Measurements from ENCODE around the gene TSPAN18.

The TSPAN18 gene

DNA sequence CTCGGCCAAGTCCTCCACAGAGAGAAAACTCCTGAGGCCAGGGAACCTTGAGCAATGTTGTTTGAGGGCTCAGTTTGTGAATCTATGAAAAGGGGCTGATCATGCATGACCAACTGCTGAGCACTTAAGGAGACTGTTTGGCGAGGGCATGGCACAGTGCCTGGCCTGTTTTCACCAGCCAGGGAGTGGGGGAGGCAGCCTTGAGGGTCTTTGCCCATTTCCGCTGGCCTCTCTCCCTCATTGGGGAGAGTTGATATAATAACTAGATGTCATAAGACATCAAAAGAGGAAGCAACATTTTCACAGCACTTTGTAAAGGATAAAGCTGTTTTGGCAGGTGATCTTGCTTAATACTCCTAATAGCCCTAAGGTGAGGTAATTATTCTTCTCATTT lies 113.3 kb downstream of the TSPAN18 start:
- DNase-seq, result no peak
- H3K36me3 ChIP-seq (ENCODE audit: control insufficient read depth, insufficient read depth, low read length), result no peaks in the 10 kb centered on the region
- no peaks in the 10 kb centered on the region for H3K4me1 ChIP-seq (ENCODE audit: control insufficient read depth, insufficient read depth, low read length, poor library complexity, severe bottlenecking)
- no peak overlapping the region for H3K4me3 ChIP-seq (ENCODE audit: insufficient read depth, low read depth, low read length, poor library complexity, severe bottlenecking)
- no peaks in the 10 kb centered on the region for H3K27me3 ChIP-seq (replicated peaks; ENCODE audit: control insufficient read depth, insufficient read depth, low read length, poor library complexity, severe bottlenecking)
- no peak overlapping the region for H3K27ac ChIP-seq (ENCODE audit: insufficient read depth, low read length, poor library complexity, severe bottlenecking)
- H3K9me3 ChIP-seq (ENCODE audit: control insufficient read depth, low read length), result no peaks in the 10 kb centered on the region

DNA sequence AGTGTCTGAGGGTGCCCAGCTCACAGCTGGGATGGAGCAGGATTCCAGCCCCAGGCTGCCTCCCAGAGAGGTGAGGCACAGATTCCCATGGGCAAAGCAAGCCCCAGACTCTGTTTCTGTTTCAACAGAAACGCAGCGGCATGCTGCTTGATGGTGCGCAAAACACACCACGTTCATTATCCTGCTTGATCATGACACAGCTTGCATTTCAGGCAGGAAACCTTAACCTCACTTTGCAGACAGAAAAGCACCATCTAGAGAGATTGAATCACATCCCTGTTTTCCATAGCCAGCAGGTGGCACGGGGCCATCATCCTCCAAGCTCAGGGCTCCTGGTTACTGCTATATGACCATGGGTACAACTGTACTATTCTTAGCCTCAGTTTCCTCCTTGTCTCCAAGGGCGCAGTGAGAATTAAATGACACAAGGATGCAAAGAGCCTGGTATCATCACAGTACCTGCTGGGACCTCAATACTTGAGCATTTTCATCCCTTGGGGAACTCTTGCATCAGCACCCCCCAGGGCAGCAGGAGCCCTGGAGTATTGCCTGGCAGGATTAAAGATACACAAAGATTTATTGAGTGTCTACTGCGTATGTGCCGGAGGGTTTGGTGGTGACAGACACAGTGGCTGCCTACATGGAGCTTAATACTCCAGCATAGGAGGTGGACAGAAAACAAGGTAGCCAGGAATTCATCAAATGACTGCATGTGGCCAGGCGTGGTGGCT lies 113.9 kb downstream of the TSPAN18 start:
- Histone ChIP-seq H3K27me3 (replicated peaks; ENCODE audit: control insufficient read depth, insufficient read depth, low read length, poor library complexity, severe bottlenecking) (no peaks in the 10 kb centered on the region), H3K36me3 (ENCODE audit: control insufficient read depth, insufficient read depth, low read length) (peaks cover 6% of the 10 kb centered on the region), H3K9me3 (ENCODE audit: control insufficient read depth, low read length) (no peaks in the 10 kb centered on the region), H3K27ac (ENCODE audit: insufficient read depth, low read length, poor library complexity, severe bottlenecking) (no peak overlapping the region), H3K4me3 (ENCODE audit: insufficient read depth, low read depth, low read length, poor library complexity, severe bottlenecking) (no peak overlapping the region), H3K4me1 (ENCODE audit: control insufficient read depth, insufficient read depth, low read length, poor library complexity, severe bottlenecking) (no peaks in the 10 kb centered on the region)
- DNase-seq, result no peak

DNA sequence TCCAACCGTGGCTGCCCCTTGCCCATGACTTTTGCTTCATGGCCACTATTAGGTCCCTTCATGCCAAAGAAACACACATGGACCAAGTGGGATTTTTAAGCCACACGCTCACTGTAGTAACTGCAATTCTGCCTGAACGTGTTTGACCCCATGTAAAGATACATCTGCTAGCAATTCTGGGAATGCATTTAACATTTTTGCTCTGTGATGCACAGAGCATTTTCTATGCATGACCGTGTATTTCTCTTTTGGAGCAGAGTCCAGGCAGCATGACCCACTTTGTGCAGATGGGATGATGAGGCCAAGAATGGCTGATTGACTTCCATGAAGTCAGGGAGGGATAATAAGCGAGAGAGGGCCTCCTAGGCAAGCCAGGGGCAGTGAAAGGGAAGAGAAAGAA lies 115.5 kb downstream of the TSPAN18 start:
- DNase-seq, result no peak
- H3K4me1 ChIP-seq (ENCODE audit: control insufficient read depth, insufficient read depth, low read length, poor library complexity, severe bottlenecking), result no peaks in the 10 kb centered on the region
- H3K27me3 ChIP-seq (replicated peaks; ENCODE audit: control insufficient read depth, insufficient read depth, low read length, poor library complexity, severe bottlenecking), result no peaks in the 10 kb centered on the region
- H3K9me3 ChIP-seq (ENCODE audit: control insufficient read depth, low read length), result peaks cover 7% of the 10 kb centered on the region
- H3K36me3 ChIP-seq (ENCODE audit: control insufficient read depth, insufficient read depth, low read length), result peaks cover 19% of the 10 kb centered on the region
- H3K4me3 ChIP-seq (ENCODE audit: insufficient read depth, low read depth, low read length, poor library complexity, severe bottlenecking), result no peak overlapping the region
- no peak overlapping the region for H3K27ac ChIP-seq (ENCODE audit: insufficient read depth, low read length, poor library complexity, severe bottlenecking)

DNA sequence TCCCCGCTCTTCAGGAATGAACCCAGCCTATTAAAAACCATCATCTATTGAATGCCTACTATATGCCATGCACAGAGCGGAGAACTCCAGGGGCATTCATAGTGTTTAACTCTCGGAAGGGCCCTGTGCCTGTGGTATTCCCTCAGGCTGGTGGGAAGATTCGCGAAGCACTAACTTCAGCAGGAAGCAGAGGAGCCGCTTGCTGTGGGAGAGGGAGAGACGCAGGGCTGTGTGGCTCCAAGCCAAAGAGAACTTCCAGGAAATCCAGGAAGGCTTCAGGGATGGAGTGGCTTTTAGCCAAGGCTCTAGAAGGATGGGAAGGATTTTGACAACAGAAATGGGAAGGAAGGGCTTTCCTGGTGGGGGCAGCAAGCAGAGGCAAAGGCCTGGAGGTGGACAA lies 120.1 kb downstream of the TSPAN18 start:
- DNase-seq, result no peak
- H3K9me3 ChIP-seq (ENCODE audit: control insufficient read depth, low read length), result peaks cover 8% of the 10 kb centered on the region
- H3K27me3 ChIP-seq (replicated peaks; ENCODE audit: control insufficient read depth, insufficient read depth, low read length, poor library complexity, severe bottlenecking), result no peaks in the 10 kb centered on the region
- no peak overlapping the region for H3K4me3 ChIP-seq (ENCODE audit: insufficient read depth, low read depth, low read length, poor library complexity, severe bottlenecking)
- H3K4me1 ChIP-seq (ENCODE audit: control insufficient read depth, insufficient read depth, low read length, poor library complexity, severe bottlenecking), result no peaks in the 10 kb centered on the region
- no peak overlapping the region for H3K27ac ChIP-seq (ENCODE audit: insufficient read depth, low read length, poor library complexity, severe bottlenecking)
- H3K36me3 ChIP-seq (ENCODE audit: control insufficient read depth, insufficient read depth, low read length), result peaks cover 26% of the 10 kb centered on the region

DNA sequence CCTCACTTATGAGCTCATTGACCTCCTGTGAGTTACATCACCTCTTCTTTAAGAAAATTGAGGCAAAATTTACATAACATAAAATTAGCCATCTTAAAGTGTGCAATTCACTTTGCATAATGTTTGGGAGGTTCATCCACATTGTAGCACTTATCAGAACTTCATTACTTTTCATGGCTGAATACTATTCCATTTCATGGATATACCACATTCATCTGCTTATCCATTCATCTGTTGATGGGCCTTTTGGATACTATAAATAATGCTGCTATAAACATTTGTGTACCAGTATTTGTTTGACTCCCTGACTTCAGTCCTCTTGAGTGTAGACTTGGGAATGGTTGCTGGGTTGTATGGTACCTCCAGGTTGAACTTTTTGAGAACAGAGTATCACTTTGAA lies 120.6 kb downstream of the TSPAN18 start:
- H3K4me1 ChIP-seq (ENCODE audit: control insufficient read depth, insufficient read depth, low read length, poor library complexity, severe bottlenecking), result no peaks in the 10 kb centered on the region
- DNase-seq, result no peak
- peaks cover 26% of the 10 kb centered on the region for H3K36me3 ChIP-seq (ENCODE audit: control insufficient read depth, insufficient read depth, low read length)
- peaks cover 8% of the 10 kb centered on the region for H3K9me3 ChIP-seq (ENCODE audit: control insufficient read depth, low read length)
- H3K27ac ChIP-seq (ENCODE audit: insufficient read depth, low read length, poor library complexity, severe bottlenecking), result no peak overlapping the region
- no peaks in the 10 kb centered on the region for H3K27me3 ChIP-seq (replicated peaks; ENCODE audit: control insufficient read depth, insufficient read depth, low read length, poor library complexity, severe bottlenecking)
- no peak overlapping the region for H3K4me3 ChIP-seq (ENCODE audit: insufficient read depth, low read depth, low read length, poor library complexity, severe bottlenecking)

DNA sequence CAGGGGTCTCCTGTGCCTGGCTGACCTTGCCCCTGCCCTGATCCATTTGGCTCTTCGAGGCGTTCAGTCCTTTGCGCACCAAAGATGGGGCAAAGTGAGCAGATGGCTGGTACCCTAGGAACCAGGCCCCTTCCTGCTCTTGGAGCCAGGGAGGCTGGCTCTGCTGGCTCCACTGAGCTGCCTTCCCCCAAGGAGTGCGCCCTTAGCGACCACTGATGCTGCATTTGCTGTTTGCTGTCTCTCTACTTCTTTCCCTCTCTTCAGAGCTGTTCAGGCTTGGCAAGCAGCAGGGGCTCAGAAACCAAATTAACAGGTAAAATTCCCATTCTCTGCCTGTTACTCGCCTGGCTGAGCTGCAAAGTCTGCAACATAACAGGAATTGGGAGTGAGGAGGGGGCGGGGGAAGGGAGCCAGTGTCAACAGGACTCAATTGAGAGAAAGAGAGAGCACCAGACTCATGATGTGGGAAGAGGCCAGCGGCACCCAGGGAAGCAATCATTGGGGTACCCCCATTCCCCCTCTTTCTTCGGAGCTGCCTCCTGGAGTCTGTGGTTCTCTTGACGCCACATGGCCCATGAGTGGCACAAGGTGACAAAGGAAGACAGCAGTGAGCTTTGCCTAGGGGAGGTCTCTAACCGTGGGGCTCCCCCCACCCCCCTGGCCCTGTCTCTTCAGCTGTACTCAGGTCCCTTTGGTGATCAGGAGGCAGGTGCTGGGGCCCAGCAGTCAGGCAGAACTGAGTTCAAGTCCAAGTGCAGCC lies 121.6 kb downstream of the TSPAN18 start:
- no peak overlapping the region for H3K27ac ChIP-seq (ENCODE audit: insufficient read depth, low read length, poor library complexity, severe bottlenecking)
- H3K9me3 ChIP-seq (ENCODE audit: control insufficient read depth, low read length), result peaks cover 8% of the 10 kb centered on the region
- H3K36me3 ChIP-seq (ENCODE audit: control insufficient read depth, insufficient read depth, low read length), result peaks cover 26% of the 10 kb centered on the region
- H3K4me1 ChIP-seq (ENCODE audit: control insufficient read depth, insufficient read depth, low read length, poor library complexity, severe bottlenecking), result peaks cover under 1% of the 10 kb centered on the region
- no peak for DNase-seq
- H3K4me3 ChIP-seq (ENCODE audit: insufficient read depth, low read depth, low read length, poor library complexity, severe bottlenecking), result no peak overlapping the region
- H3K27me3 ChIP-seq (replicated peaks; ENCODE audit: control insufficient read depth, insufficient read depth, low read length, poor library complexity, severe bottlenecking), result no peaks in the 10 kb centered on the region

DNA sequence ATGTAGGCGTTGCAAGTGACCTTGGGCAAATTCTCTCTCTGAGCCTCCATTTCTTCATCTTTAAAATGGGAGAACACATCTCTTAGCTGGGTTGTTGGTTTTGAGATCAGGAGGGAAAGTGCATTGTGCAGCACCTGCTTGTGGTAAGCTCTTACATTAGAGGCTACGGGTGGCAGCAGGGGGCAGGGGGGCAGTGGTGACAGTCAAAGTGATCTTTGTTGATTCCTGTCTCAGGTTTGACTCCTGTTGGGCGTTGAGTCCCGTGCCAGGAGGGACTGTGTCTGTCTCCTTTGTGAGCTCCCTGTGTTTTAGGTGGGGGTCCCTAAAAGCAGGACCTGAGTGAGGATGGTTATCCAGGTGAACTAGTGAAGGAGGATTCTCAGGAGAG lies 122.2 kb downstream of the TSPAN18 start:
- peaks cover 3% of the 10 kb centered on the region for H3K4me1 ChIP-seq (ENCODE audit: control insufficient read depth, insufficient read depth, low read length, poor library complexity, severe bottlenecking)
- H3K27me3 ChIP-seq (replicated peaks; ENCODE audit: control insufficient read depth, insufficient read depth, low read length, poor library complexity, severe bottlenecking), result no peaks in the 10 kb centered on the region
- no peak overlapping the region for H3K27ac ChIP-seq (ENCODE audit: insufficient read depth, low read length, poor library complexity, severe bottlenecking)
- no peak for DNase-seq
- H3K36me3 ChIP-seq (ENCODE audit: control insufficient read depth, insufficient read depth, low read length), result peaks cover 26% of the 10 kb centered on the region
- H3K4me3 ChIP-seq (ENCODE audit: insufficient read depth, low read depth, low read length, poor library complexity, severe bottlenecking), result no peak overlapping the region
- peaks cover 8% of the 10 kb centered on the region for H3K9me3 ChIP-seq (ENCODE audit: control insufficient read depth, low read length)

DNA sequence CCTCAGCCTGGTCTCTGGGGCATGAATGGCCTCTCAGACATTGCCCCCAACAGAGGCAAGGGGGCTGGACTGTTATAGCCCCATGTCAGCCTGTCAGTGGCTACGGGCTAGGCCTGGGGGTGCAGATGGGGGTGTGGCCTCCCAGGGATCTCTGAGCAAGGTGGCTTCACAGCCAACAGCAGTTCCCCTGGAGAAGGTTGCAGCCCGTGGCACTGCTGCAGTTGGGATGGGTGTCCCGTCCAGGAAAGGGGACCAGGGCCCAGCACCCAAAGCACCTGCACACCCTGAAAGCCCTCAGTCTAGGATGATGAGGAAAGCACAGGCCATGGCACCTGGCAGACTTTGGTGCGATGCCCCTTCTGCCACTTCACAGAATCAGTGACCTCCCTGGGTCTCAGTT lies 122.7 kb downstream of the TSPAN18 start:
- Histone ChIP-seq H3K27ac (ENCODE audit: insufficient read depth, low read length, poor library complexity, severe bottlenecking) (no peak overlapping the region), H3K4me3 (ENCODE audit: insufficient read depth, low read depth, low read length, poor library complexity, severe bottlenecking) (no peak overlapping the region), H3K9me3 (ENCODE audit: control insufficient read depth, low read length) (peaks cover 8% of the 10 kb centered on the region), H3K4me1 (ENCODE audit: control insufficient read depth, insufficient read depth, low read length, poor library complexity, severe bottlenecking) (peaks cover 3% of the 10 kb centered on the region), H3K36me3 (ENCODE audit: control insufficient read depth, insufficient read depth, low read length) (peaks cover 26% of the 10 kb centered on the region), H3K27me3 (replicated peaks; ENCODE audit: control insufficient read depth, insufficient read depth, low read length, poor library complexity, severe bottlenecking) (no peaks in the 10 kb centered on the region)
- no peak for DNase-seq

DNA sequence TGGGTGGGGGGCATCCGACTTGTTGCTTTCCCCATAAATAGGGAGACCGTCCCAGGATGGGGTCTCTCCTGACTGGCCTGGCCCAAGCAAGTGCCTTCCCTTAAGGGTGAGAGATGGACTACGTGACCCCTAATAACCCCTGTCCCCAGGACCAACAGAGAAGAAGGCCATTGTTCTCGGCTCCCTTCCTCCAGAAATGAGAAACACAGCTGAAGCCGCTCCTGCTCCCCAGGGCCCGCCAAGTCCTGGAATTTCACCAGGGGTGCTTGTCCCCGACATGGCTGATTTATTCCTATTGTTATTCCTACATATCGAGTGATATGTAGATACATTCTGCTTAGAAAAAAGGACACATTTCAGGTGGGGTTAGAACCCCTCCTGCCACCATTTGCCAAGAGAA lies 123.2 kb downstream of the TSPAN18 start:
- Histone ChIP-seq H3K4me3 (ENCODE audit: insufficient read depth, low read depth, low read length, poor library complexity, severe bottlenecking) (no peak overlapping the region), H3K4me1 (ENCODE audit: control insufficient read depth, insufficient read depth, low read length, poor library complexity, severe bottlenecking) (peaks cover 3% of the 10 kb centered on the region), H3K27me3 (replicated peaks; ENCODE audit: control insufficient read depth, insufficient read depth, low read length, poor library complexity, severe bottlenecking) (no peaks in the 10 kb centered on the region), H3K9me3 (ENCODE audit: control insufficient read depth, low read length) (peaks cover 8% of the 10 kb centered on the region), H3K27ac (ENCODE audit: insufficient read depth, low read length, poor library complexity, severe bottlenecking) (no peak overlapping the region), H3K36me3 (ENCODE audit: control insufficient read depth, insufficient read depth, low read length) (peaks cover 26% of the 10 kb centered on the region)
- DNase-seq, result no peak

DNA sequence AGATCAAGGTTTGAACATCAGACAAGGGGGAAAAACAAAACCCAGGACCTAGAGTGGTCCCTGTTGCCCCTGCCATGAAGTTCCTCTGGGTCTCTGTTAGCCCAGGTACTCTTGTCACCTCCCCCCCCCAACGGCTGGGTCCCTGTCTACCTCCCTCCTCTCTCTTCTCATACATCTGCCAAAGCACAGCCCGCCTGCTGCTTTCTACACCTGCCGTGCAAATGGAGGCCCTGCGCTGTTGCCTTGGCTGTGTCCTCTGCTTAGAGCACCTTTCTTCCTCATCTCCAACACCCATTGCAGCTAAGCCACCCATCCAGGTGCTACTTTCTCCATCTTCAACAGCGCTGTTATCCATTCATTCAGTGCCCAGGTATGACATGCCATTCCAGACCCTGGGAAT lies 124.7 kb downstream of the TSPAN18 start:
- H3K4me1 ChIP-seq (ENCODE audit: control insufficient read depth, insufficient read depth, low read length, poor library complexity, severe bottlenecking), result peaks cover 3% of the 10 kb centered on the region

More for the DNA sequence above, 124.7 kb downstream of the TSPAN18 start:
- H3K4me3 ChIP-seq (ENCODE audit: insufficient read depth, low read depth, low read length, poor library complexity, severe bottlenecking), result no peak overlapping the region
- peaks cover 13% of the 10 kb centered on the region for H3K36me3 ChIP-seq (ENCODE audit: control insufficient read depth, insufficient read depth, low read length)
- H3K9me3 ChIP-seq (ENCODE audit: control insufficient read depth, low read length), result peaks cover 8% of the 10 kb centered on the region
- no peak for DNase-seq
- no peaks in the 10 kb centered on the region for H3K27me3 ChIP-seq (replicated peaks; ENCODE audit: control insufficient read depth, insufficient read depth, low read length, poor library complexity, severe bottlenecking)
- no peak overlapping the region for H3K27ac ChIP-seq (ENCODE audit: insufficient read depth, low read length, poor library complexity, severe bottlenecking)

Data from effector memory CD4-positive, alpha-beta T cell (primary cell).